Measurements from ENCODE around the gene PRKCA. TPM values are rescaled to one million over a fixed set of nuclear protein-coding genes. Genes with fewer than 3 reads are reported as not detected.
"Not testable (repeated sequence)": the region's sequence is repeated elsewhere in the genome, so short reads cannot be mapped to it uniquely, and the experiment has no call there.

The PRKCA gene
- total RNA-seq, 3 donors from 2014 or later (not counting 1 experiment from before 2014, with no cell fraction given): 19.6 to 29.0 (median 20.4) TPM

DNA sequence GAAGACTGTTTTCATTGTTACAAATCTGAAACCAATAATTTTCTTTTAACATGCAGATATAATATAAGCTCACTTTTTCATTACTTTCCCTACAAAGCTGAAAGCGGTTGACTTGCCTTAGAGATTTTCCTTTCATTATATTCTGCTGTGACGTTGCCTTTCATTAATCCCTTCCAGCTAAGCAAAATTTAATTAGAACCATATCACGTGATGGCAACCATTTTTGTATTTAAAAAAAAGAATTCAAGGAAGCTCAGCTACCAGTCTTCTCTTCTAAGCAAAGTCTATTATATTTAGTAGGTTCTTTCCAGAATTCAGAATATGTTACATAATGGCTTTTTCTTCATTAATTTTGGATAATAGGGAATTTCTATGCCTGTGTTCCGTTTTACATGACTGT, 186.5 kb downstream of the PRKCA start:
- ATAC-seq: no peak
- H3K4me3 Mint-ChIP-seq: no peak overlapping the region

DNA sequence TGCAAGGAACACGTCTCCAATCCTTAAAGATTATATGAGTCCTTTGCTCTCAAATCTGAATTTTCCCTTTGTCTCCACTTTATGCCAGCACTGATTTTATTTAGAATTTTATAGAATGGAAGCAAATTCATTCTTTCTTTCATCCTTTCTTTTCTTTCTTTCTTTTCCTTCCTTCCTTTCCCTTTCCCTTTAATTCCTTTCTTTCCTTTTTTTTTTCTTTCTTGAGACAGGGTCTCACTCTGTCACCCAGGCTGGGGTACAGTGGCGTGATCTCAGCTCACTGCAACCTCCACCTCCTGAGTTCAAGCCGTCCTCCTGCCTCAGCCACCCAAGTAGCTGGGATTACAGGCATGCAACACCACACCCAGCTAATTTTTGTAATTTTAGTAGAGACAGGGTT, 187.2 kb downstream of the PRKCA start:
- H3K36me3 Mint-ChIP-seq; DNase-seq; H3K27ac Mint-ChIP-seq; H3K4me3 ChIP-seq (ENCODE audit: low read length); H3K9me3 ChIP-seq (ENCODE audit: control insufficient read depth, insufficient read depth, low read length); H3K4me1 ChIP-seq (ENCODE audit: control insufficient read depth, insufficient read depth, low read length); intact Hi-C loops (cut with micrococcal nuclease); H3K9me3 Mint-ChIP-seq; H3K27me3 ChIP-seq (ENCODE audit: control insufficient read depth, insufficient read depth, low read length); H3K27me3 Mint-ChIP-seq (ENCODE audit: low read depth in 2 of 2); H3K36me3 ChIP-seq (ENCODE audit: control insufficient read depth, insufficient read depth, low read length); H3K4me3 Mint-ChIP-seq; H3K27ac ChIP-seq (ENCODE audit: low read length); ATAC-seq: not testable (repeated sequence)
- 100% methylated on average over 2 of the region's 3 CpGs for WGBS (ENCODE audit: insufficient coverage)
- peaks cover 15 to 30% of the 10 kb centered on the region in 2 donors for H3K4me1 Mint-ChIP-seq

More for the DNA sequence above, 186.5 kb downstream of the PRKCA start:
- H3K4me3 ChIP-seq (ENCODE audit: low read length): no peak overlapping the region
- Mint-ChIP-seq H3K27ac (no peak overlapping the region), H3K9me3 (no peaks in the 10 kb centered on the region), H3K27me3 (ENCODE audit: low read depth in 2 of 2) (peaks cover 0 to 4% of the 10 kb centered on the region in 2 donors), H3K36me3 (no peaks in the 10 kb centered on the region), H3K4me1 (peaks cover 11 to 26% of the 10 kb centered on the region in 2 donors)
- H3K27me3 ChIP-seq (ENCODE audit: control insufficient read depth, insufficient read depth, low read length): no peaks in the 10 kb centered on the region
- intact Hi-C loops (cut with micrococcal nuclease): no loop called here
- H3K9me3 ChIP-seq (ENCODE audit: control insufficient read depth, insufficient read depth, low read length): no peaks in the 10 kb centered on the region
- no peak for DNase-seq
- TF ChIP-seq, protein P1, sequence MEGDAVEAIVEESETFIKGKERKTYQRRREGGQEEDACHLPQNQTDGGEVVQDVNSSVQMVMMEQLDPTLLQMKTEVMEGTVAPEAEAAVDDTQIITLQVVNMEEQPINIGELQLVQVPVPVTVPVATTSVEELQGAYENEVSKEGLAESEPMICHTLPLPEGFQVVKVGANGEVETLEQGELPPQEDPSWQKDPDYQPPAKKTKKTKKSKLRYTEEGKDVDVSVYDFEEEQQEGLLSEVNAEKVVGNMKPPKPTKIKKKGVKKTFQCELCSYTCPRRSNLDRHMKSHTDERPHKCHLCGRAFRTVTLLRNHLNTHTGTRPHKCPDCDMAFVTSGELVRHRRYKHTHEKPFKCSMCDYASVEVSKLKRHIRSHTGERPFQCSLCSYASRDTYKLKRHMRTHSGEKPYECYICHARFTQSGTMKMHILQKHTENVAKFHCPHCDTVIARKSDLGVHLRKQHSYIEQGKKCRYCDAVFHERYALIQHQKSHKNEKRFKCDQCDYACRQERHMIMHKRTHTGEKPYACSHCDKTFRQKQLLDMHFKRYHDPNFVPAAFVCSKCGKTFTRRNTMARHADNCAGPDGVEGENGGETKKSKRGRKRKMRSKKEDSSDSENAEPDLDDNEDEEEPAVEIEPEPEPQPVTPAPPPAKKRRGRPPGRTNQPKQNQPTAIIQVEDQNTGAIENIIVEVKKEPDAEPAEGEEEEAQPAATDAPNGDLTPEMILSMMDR (IDR thresholded peaks at IDR 0.05): no peak
- no peaks in the 10 kb centered on the region for H3K36me3 ChIP-seq (ENCODE audit: control insufficient read depth, insufficient read depth, low read length)
- no peak overlapping the region for H3K27ac ChIP-seq (ENCODE audit: low read length)
- whole genome bisulfite sequencing (ENCODE audit: insufficient coverage): 94% methylated on average over 2 of the region's 4 CpGs
- no peaks in the 10 kb centered on the region for H3K4me1 ChIP-seq (ENCODE audit: control insufficient read depth, insufficient read depth, low read length)

DNA sequence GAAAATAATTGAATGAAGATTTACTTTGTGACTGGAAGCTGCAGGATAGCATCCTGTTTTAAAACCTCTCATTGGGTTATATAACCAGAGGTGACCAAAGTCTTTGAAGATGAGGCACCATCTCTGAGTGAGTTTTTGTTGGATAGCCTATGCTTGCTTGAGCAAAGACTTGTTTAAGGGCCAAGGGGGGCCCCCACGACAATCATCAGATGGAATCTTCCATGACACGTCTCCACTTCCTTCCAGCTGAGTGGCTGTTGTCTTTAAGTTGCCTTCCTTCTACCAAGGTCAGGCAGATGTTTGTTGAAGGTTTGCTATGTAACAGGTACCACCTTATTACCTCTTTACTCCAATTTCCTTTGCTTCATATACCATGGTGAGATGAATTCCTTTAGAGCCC, 188.8 kb downstream of the PRKCA start:
- H3K4me1 Mint-ChIP-seq: peaks cover 16 to 30% of the 10 kb centered on the region in 2 donors
- TF ChIP-seq, protein P1 (IDR thresholded peaks at IDR 0.05): no peak

DNA sequence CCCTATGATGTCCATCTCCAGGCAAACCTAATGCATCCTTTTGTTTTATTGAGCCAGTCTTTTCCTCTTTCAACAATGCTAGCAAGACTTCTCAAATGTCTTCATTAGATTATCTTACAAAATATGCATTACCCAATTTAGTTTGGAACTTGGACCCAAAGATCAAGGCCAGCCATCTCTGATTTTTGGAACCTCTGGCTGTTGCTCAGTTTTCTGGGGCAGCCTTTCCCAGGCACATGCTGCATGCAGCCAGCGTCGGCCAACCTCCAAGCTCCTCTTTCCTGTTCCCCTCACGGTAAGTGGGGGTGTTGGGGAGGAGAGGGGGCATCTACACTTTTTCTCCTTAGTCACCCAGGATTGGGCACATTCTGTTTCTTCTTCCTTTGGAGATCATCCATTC, 189.3 kb downstream of the PRKCA start:
- intact Hi-C loops (cut with micrococcal nuclease): no loop called here
- H3K4me1 ChIP-seq (ENCODE audit: control insufficient read depth, insufficient read depth, low read length): peaks cover 3% of the 10 kb centered on the region
- Mint-ChIP-seq H3K27ac (no peak overlapping the region), H3K27me3 (ENCODE audit: low read depth in 2 of 2) (peaks cover 0 to 4% of the 10 kb centered on the region in 2 donors), H3K9me3 (no peaks in the 10 kb centered on the region), H3K4me3 (no peak overlapping the region), H3K36me3 (no peaks in the 10 kb centered on the region), H3K4me1 (peaks cover 16 to 30% of the 10 kb centered on the region in 2 donors)
- no peak for ATAC-seq
- no peaks in the 10 kb centered on the region for H3K27me3 ChIP-seq (ENCODE audit: control insufficient read depth, insufficient read depth, low read length)
- DNase-seq: no peak
- WGBS (ENCODE audit: insufficient coverage): no CpG with 5 or more reads among the region's 3 CpGs
- TF ChIP-seq, protein P1 (IDR thresholded peaks at IDR 0.05): no peak
- H3K9me3 ChIP-seq (ENCODE audit: control insufficient read depth, insufficient read depth, low read length): no peaks in the 10 kb centered on the region
- H3K36me3 ChIP-seq (ENCODE audit: control insufficient read depth, insufficient read depth, low read length): no peaks in the 10 kb centered on the region
- H3K4me3 ChIP-seq (ENCODE audit: low read length): no peak overlapping the region
- no peak overlapping the region for H3K27ac ChIP-seq (ENCODE audit: low read length)

More for the DNA sequence above, 188.8 kb downstream of the PRKCA start:
- Mint-ChIP-seq H3K9me3 (no peaks in the 10 kb centered on the region), H3K36me3 (no peaks in the 10 kb centered on the region), H3K4me3 (no peak overlapping the region), H3K27me3 (ENCODE audit: low read depth in 2 of 2) (peaks cover 0 to 4% of the 10 kb centered on the region in 2 donors), H3K27ac (no peak overlapping the region)
- Histone ChIP-seq H3K4me1 (ENCODE audit: control insufficient read depth, insufficient read depth, low read length) (peaks cover 3% of the 10 kb centered on the region), H3K9me3 (ENCODE audit: control insufficient read depth, insufficient read depth, low read length) (no peaks in the 10 kb centered on the region), H3K4me3 (ENCODE audit: low read length) (no peak overlapping the region), H3K27me3 (ENCODE audit: control insufficient read depth, insufficient read depth, low read length) (no peaks in the 10 kb centered on the region), H3K27ac (ENCODE audit: low read length) (no peak overlapping the region), H3K36me3 (ENCODE audit: control insufficient read depth, insufficient read depth, low read length) (no peaks in the 10 kb centered on the region)
- intact Hi-C loops (cut with micrococcal nuclease): no loop called here
- DNase-seq (no peak), ATAC-seq (no peak)
- 83% methylated on average over 2 of the region's 2 CpGs for WGBS (ENCODE audit: insufficient coverage)
